PC-3 (cell line): ENCODE results near the gene B3GALNT1. TPM values are rescaled to one million over a fixed set of nuclear protein-coding genes. Genes with fewer than 3 reads are reported as not detected.

Experiments
- ATAC-seq: fragments of 200-7000 bp; cut with Tn5 transposase; 2 replicates; pipeline ENCODE4 v1.9.1; 2020; ENCODE audit warnings: mild to moderate bottlenecking, moderate library complexity
- BruUV-seq: library from RNA; stranded (reverse); fragments of 400-500 nt; replicated peaks from 2 replicates; lab custom pipeline; 2021; lab: Mats Ljungman, UMichigan
- CTCF ChIA-PET: fragments of 300-600 bp; sonication (Branson Sonifier 250); formaldehyde crosslinking; loops from one replicate; lab custom pipeline; 2022; ENCODE audit warnings: antibody characterized with exemption; lab: Charles Lee
- POLR2A ChIA-PET: fragments of 300-600 bp; sonication (Branson Sonifier 250); formaldehyde crosslinking; loops from one replicate; lab custom pipeline; 2022; ENCODE audit warnings: antibody characterized with exemption; ENCODE audit not compliant: unreplicated experiment; lab: Charles Lee
- DNase-seq: peaks from one replicate; pipeline ENCODE4 v3.0.0-alpha.2; 2015
- H2AFZ ChIP-seq: fragments of 300-600 bp; sonication (generic); 2 replicates; pipeline ENCODE4 v1.6.0; 2016; ENCODE audit warnings: antibody characterized with exemption, low read length
- H3F3A ChIP-seq: fragments of 300-600 bp; sonication (generic); one replicate; pipeline ENCODE4 v1.6.0; 2017; ENCODE audit warnings: antibody characterized with exemption, low read length, control low read depth, mild to moderate bottlenecking; ENCODE audit not compliant: unreplicated experiment
- H3K27ac ChIP-seq: fragments of 300-600 bp; sonication (generic); 2 replicates; pipeline ENCODE4 v1.5.1; 2016; ENCODE audit warnings: mild to moderate bottlenecking, low read length
- H3K27me3 ChIP-seq: fragments of 300-600 bp; sonication (generic); 2 replicates; pipeline ENCODE4 v1.6.1; 2016; ENCODE audit warnings: low read length, mixed read lengths
- H3K36me3 ChIP-seq: fragments of 300-600 bp; sonication (generic); 2 replicates; pipeline ENCODE4 v1.6.1; 2016; ENCODE audit warnings: low read depth, mixed run types, low read length, mixed read lengths
- H3K4me1 ChIP-seq: fragments of 300-600 bp; sonication (generic); 2 replicates; pipeline ENCODE4 v1.5.1; 2016; ENCODE audit warnings: low read length; ENCODE audit not compliant: insufficient read depth
- H3K4me2 ChIP-seq: fragments of 300-600 bp; sonication (generic); 2 replicates; pipeline ENCODE4 v1.6.0; 2016; ENCODE audit warnings: low read length
- H3K4me3 ChIP-seq: fragments of 300-600 bp; sonication (generic); 2 replicates; pipeline ENCODE4 v1.5.1; 2016; ENCODE audit warnings: mild to moderate bottlenecking, low read length, mixed read lengths
- H3K79me2 ChIP-seq: fragments of 300-600 bp; sonication (generic); 2 replicates; pipeline ENCODE4 v1.6.1; 2017; ENCODE audit warnings: low read length, mixed read lengths
- H3K9ac ChIP-seq: fragments of 300-600 bp; sonication (generic); 2 replicates; pipeline ENCODE4 v1.6.0; 2016; ENCODE audit warnings: mild to moderate bottlenecking, low read length
- H3K9me2 ChIP-seq: fragments of 300-600 bp; sonication (generic); replicated peaks from 2 replicates; pipeline ENCODE4 v1.6.1; 2016; ENCODE audit warnings: mixed run types, low read length, mixed read lengths
- H3K9me3 ChIP-seq: fragments of 300-600 bp; sonication (generic); 2 replicates; pipeline ENCODE4 v1.6.1; 2016; ENCODE audit warnings: low read length, mixed read lengths
- H4K20me1 ChIP-seq: fragments of 300-600 bp; sonication (generic); 2 replicates; pipeline ENCODE4 v1.6.1; 2016; ENCODE audit warnings: low read length, mixed read lengths
- EZH2 ChIP-seq: fragments of 300-600 bp; sonication (generic); IDR thresholded peaks from one replicate; pipeline ENCODE4 v1.6.1; 2017; ENCODE audit warnings: antibody characterized with exemption, mild to moderate bottlenecking, low read length; ENCODE audit not compliant: unreplicated experiment
- EZH2phosphoT487 ChIP-seq: fragments of 300-600 bp; sonication (generic); IDR thresholded peaks from 2 replicates; pipeline ENCODE4 v1.6.1; 2018; ENCODE audit warnings: mild to moderate bottlenecking, antibody characterized with exemption, low read length, borderline replicate concordance
- intact Hi-C: fragments of 100-400 bp; cut with micrococcal nuclease; formaldehyde crosslinking; loops from 2 replicates; pipeline ENCODE4 v1.9.0; 2023
- total RNA-seq: library from RNA; depleted of rRNA; stranded (reverse); fragments of >200 nt; gene quantifications from 2 replicates; pipeline ENCODE4 v1.2.3, GENCODE V29; 2014
- TF ChIP-seq, protein P1 (sequence below): fragments of 300-600 bp; sonication (generic); conservative IDR thresholded peaks from 2 replicates; pipeline ENCODE4 v1.5.1; 2017; ENCODE audit warnings: antibody characterized with exemption, low read depth, mild to moderate bottlenecking, low read length

The B3GALNT1 gene
- total RNA-seq, 1 experiment from 2014 or later, result 125 TPM

- intact Hi-C loops, result no loop called here
- Histone ChIP-seq H3K4me1 (peaks cover 37% of the 10 kb centered on the region), H3K9ac (no peak overlapping the region), H3K9me2 (no peaks in the 10 kb centered on the region), H3K27me3 (no peaks in the 10 kb centered on the region), H3K36me3 (no peaks in the 10 kb centered on the region), H2AFZ (no peak overlapping the region), H3K27ac (no peak overlapping the region), H3K4me3 (no peak overlapping the region), H4K20me1 (no peaks in the 10 kb centered on the region), H3K9me3 (no peaks in the 10 kb centered on the region), H3K79me2 (no peaks in the 10 kb centered on the region), H3K4me2 (no peak overlapping the region), H3F3A (peaks cover 16% of the 10 kb centered on the region)
- TF ChIP-seq EZH2phosphoT487 (no peak), EZH2 (no peak)
- TF ChIP-seq, protein P1, sequence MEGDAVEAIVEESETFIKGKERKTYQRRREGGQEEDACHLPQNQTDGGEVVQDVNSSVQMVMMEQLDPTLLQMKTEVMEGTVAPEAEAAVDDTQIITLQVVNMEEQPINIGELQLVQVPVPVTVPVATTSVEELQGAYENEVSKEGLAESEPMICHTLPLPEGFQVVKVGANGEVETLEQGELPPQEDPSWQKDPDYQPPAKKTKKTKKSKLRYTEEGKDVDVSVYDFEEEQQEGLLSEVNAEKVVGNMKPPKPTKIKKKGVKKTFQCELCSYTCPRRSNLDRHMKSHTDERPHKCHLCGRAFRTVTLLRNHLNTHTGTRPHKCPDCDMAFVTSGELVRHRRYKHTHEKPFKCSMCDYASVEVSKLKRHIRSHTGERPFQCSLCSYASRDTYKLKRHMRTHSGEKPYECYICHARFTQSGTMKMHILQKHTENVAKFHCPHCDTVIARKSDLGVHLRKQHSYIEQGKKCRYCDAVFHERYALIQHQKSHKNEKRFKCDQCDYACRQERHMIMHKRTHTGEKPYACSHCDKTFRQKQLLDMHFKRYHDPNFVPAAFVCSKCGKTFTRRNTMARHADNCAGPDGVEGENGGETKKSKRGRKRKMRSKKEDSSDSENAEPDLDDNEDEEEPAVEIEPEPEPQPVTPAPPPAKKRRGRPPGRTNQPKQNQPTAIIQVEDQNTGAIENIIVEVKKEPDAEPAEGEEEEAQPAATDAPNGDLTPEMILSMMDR, result no peak
- DNase-seq (no peak), ATAC-seq (no peak)
- CTCF ChIA-PET, result no interaction called here
- BruUV-seq, result no TSS peak
- POLR2A ChIA-PET, result no interaction called here
These were observed 37.8 kb downstream of the B3GALNT1 start for GRCh38 chr3:161067335-161067734.

- intact Hi-C loops, result no loop called here
- Histone ChIP-seq H3K27ac (no peak overlapping the region), H3K4me2 (no peak overlapping the region), H3K4me1 (peaks cover 33% of the 10 kb centered on the region), H3K9me3 (no peaks in the 10 kb centered on the region), H3K4me3 (no peak overlapping the region), H3K27me3 (no peaks in the 10 kb centered on the region), H4K20me1 (no peaks in the 10 kb centered on the region), H3K9me2 (no peaks in the 10 kb centered on the region), H3K79me2 (no peaks in the 10 kb centered on the region), H3F3A (peaks cover 16% of the 10 kb centered on the region), H3K36me3 (no peaks in the 10 kb centered on the region), H2AFZ (no peak overlapping the region), H3K9ac (no peak overlapping the region)
- POLR2A ChIA-PET, result no interaction called here
- DNase-seq (no peak), ATAC-seq (no peak)
- no TSS peak for BruUV-seq
- CTCF ChIA-PET, result no interaction called here
- TF ChIP-seq, protein P1, result no peak
- no peak for TF ChIP-seq EZH2phosphoT487
- TF ChIP-seq EZH2, result no peak
These were observed 38.2 kb downstream of the B3GALNT1 start for GRCh38 chr3:161066930-161067329.

DNA sequence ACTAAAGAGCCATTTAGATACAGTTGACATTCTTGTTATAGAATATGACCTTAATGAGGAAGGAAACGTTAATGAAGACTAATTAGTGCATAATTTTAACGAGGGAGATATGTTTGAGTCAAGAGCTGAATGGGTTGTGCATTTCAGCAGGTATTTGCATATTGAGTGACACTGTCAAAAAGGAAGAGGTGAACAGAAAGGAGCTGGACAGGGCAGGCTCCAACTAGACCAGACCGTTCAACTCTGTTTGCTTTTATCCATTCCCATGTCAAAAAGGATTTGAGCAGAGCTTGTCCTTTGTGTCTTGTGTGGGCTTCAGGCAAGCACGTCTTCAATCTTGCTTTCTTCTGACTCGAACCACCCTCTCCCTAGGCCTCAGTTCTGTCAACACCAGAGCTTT lies 40.7 kb downstream of the B3GALNT1 start:
- H3K4me1 ChIP-seq, result peaks cover 9% of the 10 kb centered on the region
- H3F3A ChIP-seq, result no peaks in the 10 kb centered on the region
- H3K27ac ChIP-seq, result no peak overlapping the region
- no peaks in the 10 kb centered on the region for H3K9me3 ChIP-seq
- TF ChIP-seq EZH2phosphoT487, result no peak
- TF ChIP-seq, protein P1, result no peak
- TF ChIP-seq EZH2, result no peak
- H3K9ac ChIP-seq, result no peak overlapping the region
- ATAC-seq (no peak), DNase-seq (no peak)
- CTCF ChIA-PET, result no interaction called here
- no peak overlapping the region for H3K4me3 ChIP-seq
- H3K4me2 ChIP-seq, result no peak overlapping the region
- POLR2A ChIA-PET, result no interaction called here
- no peaks in the 10 kb centered on the region for H4K20me1 ChIP-seq
- no peaks in the 10 kb centered on the region for H3K27me3 ChIP-seq
- intact Hi-C loops, result no loop called here
- no peaks in the 10 kb centered on the region for H3K79me2 ChIP-seq
- H2AFZ ChIP-seq, result no peak overlapping the region
- no peaks in the 10 kb centered on the region for H3K36me3 ChIP-seq
- no TSS peak for BruUV-seq
- no peaks in the 10 kb centered on the region for H3K9me2 ChIP-seq
